ENCODE data around the gene DESI2.
"Not testable (repeated sequence)": the region's sequence is repeated elsewhere in the genome, so short reads cannot be mapped to it uniquely, and the experiment has no call there.

DESI2 gene

DNA sequence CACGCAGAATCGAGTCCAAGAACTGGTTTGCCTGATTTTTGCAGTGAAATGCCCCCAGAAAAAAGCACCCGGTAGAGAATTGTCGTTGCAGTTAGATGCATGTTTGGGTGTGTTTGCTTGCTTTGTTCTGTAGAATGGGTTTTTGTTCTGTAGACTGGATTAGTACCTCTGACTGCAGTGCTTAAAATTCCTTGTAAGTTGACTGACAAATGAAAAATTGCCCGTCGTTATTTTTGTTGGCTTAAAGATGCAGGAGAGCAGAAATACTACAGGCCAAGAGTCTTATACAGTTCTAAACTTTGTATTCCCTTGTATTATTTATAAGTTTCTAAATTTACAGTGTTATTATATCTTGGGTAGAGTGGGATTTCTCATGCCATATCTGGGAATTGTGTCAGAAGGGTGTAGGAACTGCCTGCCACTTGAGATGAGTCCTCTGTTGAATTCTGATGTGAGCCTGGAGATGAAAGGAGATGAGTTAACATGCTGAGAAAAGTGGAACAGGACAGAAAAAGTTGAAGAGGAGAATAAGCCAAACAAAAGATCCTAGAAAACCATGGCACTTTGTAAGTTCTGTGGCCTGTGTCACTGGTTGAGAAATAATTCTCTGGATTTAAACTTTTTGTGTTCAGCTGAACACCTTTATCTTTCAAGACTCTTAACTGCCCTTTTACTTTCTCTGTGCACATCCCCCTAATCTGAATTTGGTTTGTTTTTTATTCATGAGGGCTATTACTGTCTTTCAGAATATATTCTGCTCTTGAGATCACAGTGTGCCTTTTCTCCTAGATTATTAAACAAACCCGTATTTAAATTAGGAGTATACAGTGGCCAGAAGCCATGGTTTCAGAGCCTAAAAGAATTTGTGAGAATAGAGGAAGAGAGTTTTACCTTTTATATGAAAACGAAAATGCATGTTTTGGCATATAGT lies 1.4 kb downstream of the DESI2 start:
- DNase-seq (ENCODE audit: low read depth in 2 of 2) = no peak

DNA sequence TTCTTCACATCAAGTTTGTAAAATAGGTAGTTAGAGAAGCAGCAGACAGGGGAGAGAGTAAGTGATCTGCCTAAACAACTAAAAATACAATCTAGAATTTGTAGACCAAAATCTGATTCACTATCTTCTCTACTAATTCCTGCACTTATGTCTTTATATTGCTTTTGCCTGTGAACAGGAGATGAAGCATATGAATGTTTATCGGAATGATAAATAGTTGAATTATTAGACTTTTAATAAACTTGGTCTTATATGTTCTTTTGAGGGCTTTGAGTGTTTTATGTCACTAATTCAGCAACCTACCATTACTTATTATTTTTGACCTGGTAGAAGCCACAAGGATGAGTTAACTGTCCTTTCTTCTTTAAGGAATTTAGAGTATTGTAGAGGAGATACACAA lies 2.3 kb downstream of the DESI2 start:
- no peak for DNase-seq (ENCODE audit: low read depth in 2 of 2)

DNA sequence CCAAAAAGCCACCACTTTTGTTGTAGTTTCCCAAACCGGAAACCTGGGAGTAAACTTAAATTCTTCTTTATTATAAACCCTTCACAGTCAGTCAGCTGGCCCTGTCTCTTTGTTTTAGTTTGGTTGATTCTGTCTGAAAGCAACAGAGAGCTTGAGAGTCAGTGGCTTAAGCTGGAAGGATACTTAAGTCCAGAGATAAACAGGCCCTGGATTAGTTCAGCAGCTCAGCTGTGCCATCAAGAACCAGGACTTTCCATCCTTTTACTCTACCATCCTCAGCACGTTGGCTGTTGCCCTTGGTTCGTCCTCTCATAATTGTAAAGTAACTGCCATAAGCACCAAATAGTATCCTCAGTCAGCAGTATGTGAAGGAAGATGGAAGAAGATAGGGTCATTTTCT lies 4.5 kb downstream of the DESI2 start:
- DNase-seq (ENCODE audit: low read depth in 2 of 2) = no peak

DNA sequence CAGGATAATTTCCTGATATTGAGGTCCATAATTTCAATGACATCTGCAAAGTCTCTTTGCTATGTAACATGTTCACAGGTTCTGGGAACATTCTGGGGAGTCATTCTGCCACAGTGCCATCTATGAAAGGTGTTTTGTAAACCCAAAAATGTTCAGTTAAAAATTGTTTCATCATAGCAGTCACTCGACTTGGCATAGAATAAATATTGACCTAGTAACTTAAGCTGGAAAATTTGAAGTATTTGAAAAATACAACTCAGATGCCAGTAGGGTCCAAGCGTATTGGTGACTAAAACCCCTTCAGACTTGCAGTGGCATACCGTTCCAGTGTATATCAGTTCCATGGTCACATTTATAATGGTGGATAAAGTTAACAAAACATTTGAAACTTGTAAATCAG lies 6.8 kb downstream of the DESI2 start:
- DNase-seq (ENCODE audit: low read depth in 2 of 2) = no peak

DNA sequence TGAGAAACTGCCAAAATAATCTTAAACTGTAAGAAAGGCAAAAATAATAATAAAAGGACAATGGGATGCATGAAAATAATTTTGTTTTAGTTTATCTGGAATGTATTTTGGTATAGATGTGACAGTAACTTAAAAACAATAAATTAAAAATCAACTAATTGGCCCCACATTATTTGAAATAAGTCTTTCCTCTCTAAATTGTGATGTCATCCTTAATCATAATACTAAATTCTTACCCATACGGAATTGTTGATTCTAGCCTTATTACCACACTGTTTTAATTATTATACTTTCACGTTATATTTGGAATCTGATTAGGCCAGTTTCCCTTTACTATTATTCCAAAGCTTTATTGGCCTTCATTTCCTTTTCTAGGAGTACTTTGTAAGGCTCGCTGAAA lies 7.7 kb downstream of the DESI2 start:
- no peak for DNase-seq (ENCODE audit: low read depth in 2 of 2)

DNA sequence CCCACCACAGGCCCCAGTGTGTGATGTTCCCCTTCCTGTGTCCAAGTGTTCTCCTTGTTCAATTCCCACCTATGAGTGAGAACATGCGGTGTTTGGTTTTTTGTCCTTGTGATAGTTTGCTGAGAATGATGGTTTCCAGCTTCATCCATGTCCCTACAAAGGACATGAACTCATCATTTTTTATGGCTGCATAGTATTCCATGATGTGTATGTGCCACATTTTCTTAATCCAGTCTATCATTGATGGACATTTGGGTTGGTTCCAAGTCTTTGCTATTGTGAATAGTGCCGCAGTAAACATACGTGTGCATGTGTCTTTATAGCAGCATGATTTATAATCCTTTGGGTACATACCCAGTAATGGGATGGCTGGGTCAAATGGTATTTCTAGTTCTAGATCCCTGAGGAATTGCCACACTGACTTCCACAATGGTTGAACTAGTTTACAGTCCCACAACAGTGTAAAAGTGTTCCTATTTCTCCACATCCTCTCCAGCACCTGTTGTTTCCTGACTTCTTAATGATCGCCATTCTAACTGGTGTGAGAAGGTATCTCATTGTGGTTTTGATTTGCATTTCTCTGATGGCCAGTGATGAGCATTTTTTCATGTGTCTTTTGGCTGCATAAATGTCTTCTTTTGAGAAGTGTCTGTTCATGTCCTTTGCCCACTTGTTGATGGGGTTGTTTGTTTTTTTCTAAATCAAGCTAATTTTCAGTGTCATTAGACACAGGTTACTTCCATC lies 8.8 kb downstream of the DESI2 start:
- DNase-seq (ENCODE audit: low read depth in 2 of 2) = not testable (repeated sequence)

DNA sequence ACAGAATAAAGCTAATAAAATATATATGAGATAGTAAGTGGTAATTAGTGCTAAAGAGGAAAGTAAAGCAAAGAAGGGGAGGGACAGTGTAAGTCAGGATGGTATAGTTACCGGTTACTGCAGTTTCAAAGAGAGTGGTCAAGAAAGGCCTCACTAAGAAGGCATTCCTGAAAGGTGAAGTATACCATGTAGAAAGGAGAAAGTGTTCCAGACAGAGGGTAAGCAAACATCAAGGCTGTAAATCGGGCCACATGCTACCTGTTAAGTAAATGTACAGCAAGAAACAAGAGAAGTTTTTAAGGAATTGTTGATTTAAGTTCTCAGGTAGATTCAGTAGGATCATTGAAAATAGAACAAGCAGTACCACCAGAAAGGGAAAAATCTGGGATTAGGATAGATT lies 9.7 kb downstream of the DESI2 start:
- DNase-seq (ENCODE audit: low read depth in 2 of 2) = no peak

DNA sequence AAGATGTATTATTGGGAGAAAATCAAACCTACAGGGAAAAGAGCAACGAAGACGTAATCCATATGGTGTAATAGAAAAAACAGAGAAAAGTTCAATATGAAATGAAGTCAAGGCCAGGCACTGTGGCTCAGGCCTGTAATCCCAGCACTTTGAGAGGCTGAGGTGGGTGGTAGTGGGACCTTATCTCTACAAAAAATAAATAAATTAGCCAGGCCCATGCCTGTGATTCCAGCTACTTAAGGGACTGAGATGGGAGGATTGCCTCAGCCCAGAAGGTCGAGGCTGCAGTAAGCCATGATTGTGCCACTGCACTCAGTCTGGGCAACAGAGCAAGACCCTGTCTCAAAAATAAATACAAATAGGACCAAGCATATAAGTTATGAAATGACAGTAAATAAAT lies 11.4 kb downstream of the DESI2 start:
- DNase-seq (ENCODE audit: low read depth in 2 of 2) = no peak

DNA sequence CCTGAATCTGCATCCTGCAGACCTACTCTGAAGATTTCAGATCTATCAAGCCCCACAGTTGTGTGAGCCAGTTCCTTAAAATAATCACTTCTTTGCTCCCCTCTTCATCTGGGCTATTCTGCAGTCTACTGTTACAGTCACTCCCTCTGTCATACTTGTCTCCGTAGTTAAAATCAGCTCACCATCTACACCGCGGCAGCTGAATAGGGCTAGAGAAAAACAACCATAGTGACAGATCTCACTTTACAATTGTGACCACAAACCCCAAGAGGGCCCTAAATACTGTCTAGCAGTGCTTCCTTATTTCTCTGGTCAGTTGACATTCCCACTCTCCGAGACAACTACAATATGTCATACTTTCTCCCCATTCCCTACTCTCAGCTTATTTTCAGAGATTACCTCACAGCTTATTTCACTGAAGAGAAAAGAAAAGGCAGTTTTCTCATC lies 12.9 kb downstream of the DESI2 start:
- no peak for DNase-seq (ENCODE audit: low read depth in 2 of 2)

DNA sequence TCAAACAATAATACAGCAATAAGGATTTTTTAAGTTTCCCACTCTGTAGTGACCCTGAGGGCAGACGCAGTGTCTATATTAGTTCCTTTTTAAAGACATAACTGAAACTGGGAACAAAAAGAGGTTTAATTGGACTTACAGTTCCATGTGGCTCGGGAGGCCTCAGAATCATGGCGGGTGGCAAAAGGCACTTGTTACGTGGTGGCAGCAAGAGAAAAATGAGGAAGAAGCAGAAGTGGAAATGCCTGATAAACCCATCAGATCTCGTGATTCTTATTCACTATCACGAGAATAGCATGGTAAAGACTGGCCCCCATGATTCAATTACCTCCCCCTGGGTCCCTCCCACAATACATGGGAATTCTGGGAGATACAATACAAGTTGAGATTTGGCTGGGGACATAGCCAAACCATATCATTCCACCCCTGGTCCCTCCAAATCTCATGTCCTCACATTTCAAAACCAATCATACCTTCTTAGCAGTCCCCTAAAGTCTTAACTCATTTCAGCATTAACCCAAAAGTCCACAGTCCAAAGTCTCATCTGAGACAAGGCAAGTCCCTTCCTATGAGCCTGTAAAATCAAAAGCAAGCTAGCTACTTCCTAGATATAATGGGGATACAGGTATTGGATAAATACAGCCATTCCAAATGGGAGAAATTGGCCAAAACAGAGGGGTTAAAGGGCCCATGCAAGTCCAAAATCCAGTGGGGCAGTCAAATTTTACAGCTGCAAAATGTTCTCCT lies 13.9 kb downstream of the DESI2 start:
- DNase-seq (ENCODE audit: low read depth in 2 of 2) = not testable (repeated sequence)

DNA sequence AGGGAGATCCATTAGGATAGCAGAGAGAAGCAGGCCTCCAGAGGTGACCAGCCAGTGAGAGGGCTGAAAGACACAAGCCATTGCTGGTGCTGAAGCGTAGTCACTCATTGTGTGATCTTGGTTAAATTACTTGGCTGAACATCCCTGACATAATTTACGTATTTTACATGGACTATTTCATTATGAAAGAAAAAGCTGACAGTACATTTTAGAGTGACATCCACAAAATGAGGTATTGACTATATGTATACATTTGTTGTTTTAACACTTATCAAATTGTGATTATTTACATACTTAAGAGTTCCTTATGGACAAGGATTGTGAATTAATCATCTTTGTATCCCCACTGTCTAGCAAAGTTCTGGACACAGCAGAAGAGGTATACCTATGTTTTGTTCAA lies 14.9 kb downstream of the DESI2 start:
- DNase-seq (ENCODE audit: low read depth in 2 of 2) = no peak

DNA sequence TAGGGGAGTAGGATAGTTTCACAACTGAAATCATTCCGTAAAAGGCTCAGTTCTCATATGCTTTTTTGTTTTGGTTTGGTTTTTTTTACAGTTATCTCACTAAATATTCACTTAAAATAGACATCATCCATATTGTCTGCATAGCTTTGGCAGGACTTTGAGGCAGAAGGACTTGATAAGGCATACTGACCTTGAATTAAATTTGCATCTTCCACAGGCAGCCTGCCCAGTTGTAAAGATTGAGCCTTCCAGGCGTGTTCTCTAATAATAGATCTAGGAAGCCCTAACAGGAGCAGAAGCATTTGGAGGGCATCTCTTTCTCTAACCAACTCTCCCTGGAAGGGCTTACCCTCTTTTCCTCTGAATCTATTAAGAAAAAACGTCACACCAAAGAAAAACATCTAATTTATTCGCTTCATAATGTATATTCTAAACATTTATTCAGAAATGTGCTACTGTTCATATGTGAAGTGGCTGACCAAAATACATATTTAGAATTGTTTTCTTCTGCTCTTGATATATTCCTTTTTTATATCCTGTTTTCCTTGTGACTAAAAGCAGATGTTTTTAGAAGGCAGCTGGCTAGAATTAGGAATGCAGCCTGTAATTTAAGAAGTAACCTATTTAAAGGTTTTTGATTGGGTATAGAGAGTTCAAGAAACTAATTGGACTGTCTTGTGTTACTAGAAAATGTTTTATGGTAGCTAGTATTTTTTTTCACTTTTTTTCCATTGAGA lies 20.2 kb downstream of the DESI2 start:
- DNase-seq (ENCODE audit: low read depth in 2 of 2) = no peak

DNA sequence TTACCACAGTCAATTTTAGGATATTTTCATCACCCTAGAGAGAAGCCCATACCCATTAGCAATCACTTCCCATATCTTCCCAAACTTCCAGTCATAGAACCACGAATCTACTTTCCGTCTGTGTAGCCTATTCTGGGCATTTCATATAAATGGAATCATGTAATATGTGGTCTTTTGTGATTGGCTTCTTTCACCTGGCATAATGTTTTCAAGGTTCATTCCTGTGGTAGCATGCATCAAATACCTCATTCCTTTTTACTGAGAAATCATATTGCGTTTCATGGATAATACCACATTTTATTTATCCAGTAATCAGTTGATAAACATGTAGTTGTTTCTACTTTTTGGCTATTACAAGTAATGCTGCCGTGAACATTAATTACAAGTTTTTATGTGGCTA lies 21.5 kb downstream of the DESI2 start:
- DNase-seq (ENCODE audit: low read depth in 2 of 2) = no peak

DNA sequence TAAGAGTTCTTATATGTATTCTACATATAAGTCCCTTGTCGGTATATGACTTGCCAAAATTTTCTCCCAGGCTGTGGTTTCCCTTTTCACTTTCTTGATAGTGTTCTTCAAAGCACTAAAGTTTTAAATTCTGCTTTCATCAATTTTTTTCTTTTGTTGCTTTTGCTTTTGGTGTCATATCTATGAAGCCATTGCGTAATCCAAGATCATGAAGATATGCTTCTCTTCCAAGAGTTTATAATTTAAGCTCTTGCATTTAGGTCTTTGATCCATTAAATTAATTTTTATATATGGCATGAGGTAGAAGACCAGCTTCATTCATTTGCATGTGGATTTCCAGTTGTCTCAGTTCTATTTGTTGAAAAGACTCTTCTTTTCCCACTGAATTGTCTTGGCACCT lies 22.2 kb downstream of the DESI2 start:
- DNase-seq (ENCODE audit: low read depth in 2 of 2) = no peak

DNA sequence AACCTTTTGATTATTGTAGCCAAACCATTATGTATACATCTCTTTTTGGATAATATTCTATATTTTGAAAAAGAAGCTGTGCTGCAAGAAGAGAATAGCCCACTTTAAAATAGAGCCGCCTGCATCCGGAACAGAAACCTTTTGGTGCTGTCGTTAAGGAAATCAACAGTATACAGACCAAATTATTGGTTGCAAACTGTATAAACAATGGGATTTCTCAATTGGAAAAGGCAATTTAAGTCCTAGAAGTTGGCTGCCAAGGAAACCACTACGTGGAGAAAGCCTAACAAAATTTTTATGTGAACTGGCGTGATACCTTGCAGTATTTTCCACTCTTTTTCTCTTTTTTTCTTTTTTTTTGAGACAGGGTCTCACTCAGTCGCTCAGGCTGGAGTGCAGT lies 25.8 kb downstream of the DESI2 start:
- no peak for DNase-seq (ENCODE audit: low read depth in 2 of 2)

DNA sequence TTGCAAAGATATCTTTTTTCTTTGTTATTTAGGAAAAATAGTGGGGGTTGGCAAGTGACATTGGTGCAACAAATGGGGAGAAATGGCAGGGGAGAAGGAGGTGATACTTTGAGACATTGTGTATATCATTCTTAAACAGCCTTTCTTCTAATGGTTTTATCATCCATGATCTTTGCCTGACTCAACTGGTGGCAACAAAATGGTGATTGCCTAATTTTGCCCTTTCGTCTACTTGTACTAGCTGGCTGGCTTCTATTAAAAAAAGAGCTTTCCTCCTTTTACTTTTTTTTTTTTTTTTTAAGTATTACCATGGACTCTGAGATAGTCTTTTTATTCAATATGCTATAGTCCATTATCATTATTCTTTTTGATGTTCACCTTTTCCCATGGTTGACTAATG lies 27.7 kb downstream of the DESI2 start:
- no peak for DNase-seq (ENCODE audit: low read depth in 2 of 2)

DNA sequence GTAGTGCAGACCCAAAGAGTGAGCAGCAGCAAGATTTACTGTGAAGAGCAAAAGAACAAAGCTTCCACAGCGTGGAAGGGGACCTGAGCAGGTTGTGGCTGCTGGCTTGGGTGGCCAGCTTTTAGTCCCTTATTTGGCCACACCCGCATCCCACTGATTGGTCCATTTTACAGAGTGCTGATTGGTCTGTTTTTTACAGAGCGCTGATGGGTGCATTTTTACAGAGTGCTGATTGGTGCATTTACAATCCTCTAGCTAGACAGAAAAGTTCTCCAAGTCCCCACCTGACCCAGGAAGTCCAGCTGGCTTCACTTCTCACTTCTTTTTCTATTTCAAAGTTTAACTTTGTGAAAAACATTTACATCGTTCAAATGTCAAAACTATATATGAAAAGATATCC lies 29.2 kb downstream of the DESI2 start:
- DNase-seq (ENCODE audit: low read depth in 2 of 2) = not testable (repeated sequence)

DNA sequence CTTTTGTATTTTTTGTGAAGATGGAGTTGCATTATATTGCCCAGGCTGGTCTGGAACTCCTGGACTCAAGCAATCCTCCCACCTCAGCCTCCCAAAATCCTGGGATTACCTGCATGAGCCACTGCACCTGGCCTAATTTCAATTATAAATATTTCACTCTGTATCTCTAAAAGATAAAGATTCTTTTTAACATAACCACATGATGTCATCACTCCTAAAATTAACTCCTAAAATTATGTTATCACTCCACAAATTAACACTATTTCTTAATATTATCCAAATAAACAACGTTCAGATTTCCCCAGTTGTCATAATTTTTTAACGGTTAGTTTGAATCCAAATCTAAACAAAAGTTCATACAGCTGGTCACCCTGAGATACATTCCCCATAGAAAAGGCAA lies 43.0 kb downstream of the DESI2 start:
- DNase-seq (ENCODE audit: low read depth in 2 of 2) = no peak

DNA sequence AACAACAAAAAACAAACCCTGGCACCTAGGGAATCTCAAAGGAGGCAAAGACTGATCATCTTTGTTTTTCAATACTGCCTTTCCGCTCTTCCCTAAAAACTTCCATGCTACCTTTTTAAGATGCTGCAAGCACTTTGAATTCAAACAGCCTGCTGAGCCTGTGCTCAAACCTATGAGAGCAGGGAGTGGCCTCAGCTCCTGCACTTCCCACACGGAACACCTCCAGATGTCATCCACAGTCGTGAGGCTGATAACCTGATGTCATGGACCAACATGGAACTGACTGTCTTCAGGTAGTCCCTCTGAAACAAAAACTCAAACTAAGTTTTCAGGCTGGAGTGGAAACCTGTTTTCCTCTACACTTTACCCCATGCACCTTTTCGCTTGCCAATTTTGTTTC lies 46.8 kb downstream of the DESI2 start:
- no peak for DNase-seq (ENCODE audit: low read depth in 2 of 2)

DNA sequence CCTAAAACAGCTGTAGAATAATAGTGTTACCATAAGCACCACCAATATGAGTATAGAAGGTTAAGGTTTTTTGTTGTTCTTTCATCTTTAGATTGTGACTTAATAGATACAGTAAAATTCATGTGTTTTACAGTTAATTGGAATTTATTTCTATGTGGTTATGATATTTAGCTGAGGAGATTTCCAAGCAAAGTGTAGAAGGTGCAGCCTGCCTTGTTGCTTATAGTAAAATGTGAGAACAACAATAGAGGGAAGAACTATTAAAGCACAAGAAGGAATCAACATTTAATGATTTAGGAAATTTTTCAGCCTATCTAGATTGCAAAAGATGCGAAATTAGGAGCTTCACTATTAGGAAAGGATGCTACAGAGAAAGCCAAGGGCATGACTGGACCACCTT lies 47.9 kb downstream of the DESI2 start:
- DNase-seq (ENCODE audit: low read depth in 2 of 2) = no peak

DNA sequence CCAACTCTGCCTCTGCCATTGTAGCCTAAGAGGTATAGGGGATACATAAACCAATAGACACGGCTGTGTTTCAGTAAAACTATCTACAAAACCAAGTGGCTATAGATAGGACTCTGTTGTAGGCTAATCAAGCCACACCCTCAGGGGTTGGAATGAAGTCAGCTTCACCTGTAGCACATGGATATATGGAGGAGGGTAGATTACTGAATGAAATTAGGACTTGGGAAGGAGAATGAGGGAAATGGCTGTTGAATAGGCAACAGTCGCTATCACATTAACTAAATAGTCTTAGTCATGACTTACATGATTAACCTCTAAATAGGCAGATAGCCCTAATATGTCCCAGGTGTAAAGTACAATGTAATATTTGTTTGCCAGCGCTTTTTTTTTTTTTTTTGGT lies 49.7 kb downstream of the DESI2 start:
- no peak for DNase-seq (ENCODE audit: low read depth in 2 of 2)

DNA sequence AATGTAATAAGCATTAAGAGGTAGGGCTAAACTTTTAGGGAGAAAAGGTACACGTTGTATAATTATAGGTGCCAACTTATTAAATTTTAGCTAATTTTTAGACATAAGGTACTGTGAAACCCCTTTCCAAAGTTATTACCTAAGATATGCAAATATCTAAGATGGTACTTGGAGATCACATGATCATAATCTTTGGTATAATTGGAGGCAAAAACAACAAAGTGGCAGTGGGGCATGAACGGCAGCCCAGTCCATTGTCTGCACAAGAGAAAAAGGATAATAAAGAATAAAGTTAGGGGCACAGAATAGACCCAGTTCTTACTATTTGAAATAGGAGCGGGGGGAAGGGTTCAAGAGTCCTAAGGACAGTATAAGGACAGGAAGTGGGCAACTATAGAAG lies 51.2 kb downstream of the DESI2 start:
- no peak for DNase-seq (ENCODE audit: low read depth in 2 of 2)
